ENCODE measurements around the gene CD300LB. TPM values are rescaled to one million over a fixed set of nuclear protein-coding genes. Genes with fewer than 3 reads are reported as not detected.

Gene CD300LB
- total RNA-seq, 4 donors from 2014 or later = not detected

DNA sequence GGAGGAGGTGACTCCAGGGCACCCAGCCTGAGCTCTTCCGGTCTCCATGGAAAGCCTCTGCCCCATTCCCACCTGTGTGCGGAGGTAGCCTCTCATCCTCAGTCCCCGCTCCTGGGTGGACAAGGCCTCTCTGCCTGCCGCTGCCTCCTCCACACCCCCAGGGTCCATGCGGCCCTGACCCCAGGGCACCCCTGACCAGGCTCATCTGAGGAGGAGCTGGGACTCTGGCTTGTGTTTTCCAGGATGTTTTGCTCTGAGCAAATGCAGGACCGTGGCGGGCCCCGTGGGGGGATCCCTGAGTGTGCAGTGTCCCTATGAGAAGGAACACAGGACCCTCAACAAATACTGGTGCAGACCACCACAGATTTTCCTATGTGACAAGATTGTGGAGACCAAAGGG, 58.0 kb downstream of the CD300LB start:
- no peak overlapping the region for H3K4me3 ChIP-seq
- no peaks in the 10 kb centered on the region for H3K36me3 ChIP-seq
- no peaks in the 10 kb centered on the region for H3K4me1 ChIP-seq
- peaks cover 54% of the 10 kb centered on the region for H3K27me3 ChIP-seq
- no peaks in the 10 kb centered on the region for H3K9me3 ChIP-seq
- no peak for DNase-seq (ENCODE audit: low spot score in 2 of 2)
- 79% methylated on average over 8 of the region's 8 CpGs for WGBS
- H3K27ac ChIP-seq = no peak overlapping the region
- no peak for TF ChIP-seq POLR2AphosphoS5 (IDR thresholded peaks at IDR 0.05)
- TF ChIP-seq, protein P1, sequence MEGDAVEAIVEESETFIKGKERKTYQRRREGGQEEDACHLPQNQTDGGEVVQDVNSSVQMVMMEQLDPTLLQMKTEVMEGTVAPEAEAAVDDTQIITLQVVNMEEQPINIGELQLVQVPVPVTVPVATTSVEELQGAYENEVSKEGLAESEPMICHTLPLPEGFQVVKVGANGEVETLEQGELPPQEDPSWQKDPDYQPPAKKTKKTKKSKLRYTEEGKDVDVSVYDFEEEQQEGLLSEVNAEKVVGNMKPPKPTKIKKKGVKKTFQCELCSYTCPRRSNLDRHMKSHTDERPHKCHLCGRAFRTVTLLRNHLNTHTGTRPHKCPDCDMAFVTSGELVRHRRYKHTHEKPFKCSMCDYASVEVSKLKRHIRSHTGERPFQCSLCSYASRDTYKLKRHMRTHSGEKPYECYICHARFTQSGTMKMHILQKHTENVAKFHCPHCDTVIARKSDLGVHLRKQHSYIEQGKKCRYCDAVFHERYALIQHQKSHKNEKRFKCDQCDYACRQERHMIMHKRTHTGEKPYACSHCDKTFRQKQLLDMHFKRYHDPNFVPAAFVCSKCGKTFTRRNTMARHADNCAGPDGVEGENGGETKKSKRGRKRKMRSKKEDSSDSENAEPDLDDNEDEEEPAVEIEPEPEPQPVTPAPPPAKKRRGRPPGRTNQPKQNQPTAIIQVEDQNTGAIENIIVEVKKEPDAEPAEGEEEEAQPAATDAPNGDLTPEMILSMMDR (IDR thresholded peaks at IDR 0.05) = no peak

DNA sequence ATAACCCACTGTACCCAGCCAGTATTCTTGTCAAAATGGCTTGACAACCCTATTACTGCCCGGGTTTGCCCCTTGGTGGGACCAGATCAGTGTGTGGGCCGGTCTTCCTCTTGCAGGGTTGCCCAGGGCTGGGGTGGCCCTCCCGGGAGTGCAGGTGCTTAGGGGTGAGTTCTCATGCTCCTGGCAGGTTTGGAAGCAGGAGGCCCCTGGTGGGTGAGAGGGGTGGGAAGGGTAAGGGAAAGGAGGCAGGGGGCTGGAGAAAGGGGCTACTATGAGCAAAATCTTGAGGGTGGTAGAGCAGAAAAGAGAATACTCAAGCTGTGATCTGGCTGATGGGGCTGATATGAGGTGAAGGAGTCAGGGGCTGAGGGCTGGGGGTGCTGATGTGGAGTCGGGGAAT, 58.4 kb downstream of the CD300LB start:
- DNase-seq (ENCODE audit: low spot score in 2 of 2) = no peak

GRCh38 chr17:74471341-74471740, 59.9 kb downstream of the CD300LB start:
- no peak for DNase-seq (ENCODE audit: low spot score in 2 of 2)
- 95% methylated on average over 3 of the region's 3 CpGs for WGBS

More for the DNA sequence above, 58.4 kb downstream of the CD300LB start:
- Histone ChIP-seq H3K4me1 (no peaks in the 10 kb centered on the region), H3K27ac (no peak overlapping the region), H3K4me3 (no peak overlapping the region), H3K36me3 (no peaks in the 10 kb centered on the region), H3K9me3 (no peaks in the 10 kb centered on the region), H3K27me3 (peaks cover 54% of the 10 kb centered on the region)
- TF ChIP-seq EP300 (IDR thresholded peaks at IDR 0.05) = no peak
- TF ChIP-seq, protein P1 (IDR thresholded peaks at IDR 0.05) = no peak
- no peak for TF ChIP-seq POLR2A (IDR thresholded peaks at IDR 0.05)
- TF ChIP-seq POLR2AphosphoS5 (IDR thresholded peaks at IDR 0.05) = no peak
- WGBS = 82% methylated on average over 4 of the region's 4 CpGs

More at GRCh38 chr17:74471341-74471740, 59.9 kb downstream of the CD300LB start:
- no peak overlapping the region for H3K27ac ChIP-seq
- no peaks in the 10 kb centered on the region for H3K36me3 ChIP-seq
- H3K4me3 ChIP-seq = no peak overlapping the region
- H3K27me3 ChIP-seq = peaks cover 61% of the 10 kb centered on the region
- TF ChIP-seq POLR2AphosphoS5 (IDR thresholded peaks at IDR 0.05) = no peak
- peaks cover 5% of the 10 kb centered on the region for H3K4me1 ChIP-seq
- no peaks in the 10 kb centered on the region for H3K9me3 ChIP-seq

Other genes starting within 250 kb of the CD300LB start
- gene KIF19, start 205.2 kb downstream of the CD300LB start, total RNA-seq = 1 to 10 TPM in 2 of 4 donors, under 1 TPM in 2; 0.34 to 1.3 (median 1.0) TPM
- not detected for gene BTBD17, start 169.6 kb downstream of the CD300LB start, total RNA-seq
- gene GPR142, start 164.0 kb downstream of the CD300LB start, total RNA-seq = not detected
- gene GPRC5C, start 99.4 kb downstream of the CD300LB start, total RNA-seq = 100 to 1,000 TPM in 1 of 4 donors, 10 to 100 TPM in 3; 72.0 to 106 (median 91.5) TPM
- 1 to 10 TPM; 1.4 to 6.3 (median 2.9) TPM for gene CD300A, start 64.8 kb downstream of the CD300LB start, total RNA-seq
- gene CD300C, start 14.6 kb upstream of the CD300LB start, total RNA-seq = under 1 TPM; 0.31 to 0.80 (median 0.53) TPM
- gene CD300H, start 36.0 kb upstream of the CD300LB start, total RNA-seq = not detected
- gene CD300LD, start 60.8 kb upstream of the CD300LB start, total RNA-seq = not detected
- gene CD300E, start 92.3 kb upstream of the CD300LB start, total RNA-seq = under 1 TPM in 1 of 4 donors, not detected in 3; 0.24 TPM
- not detected for gene CD300LF, start 181.4 kb upstream of the CD300LB start, total RNA-seq
- gene RAB37, start 205.8 kb upstream of the CD300LB start, total RNA-seq = under 1 TPM in 2 of 4 donors, not detected in 2; 0.32 to 0.38 TPM
- 10 to 100 TPM; 21.1 to 53.8 (median 42.0) TPM for gene NHERF1, start 217.2 kb upstream of the CD300LB start, total RNA-seq
- 10 to 100 TPM; 21.0 to 32.7 (median 24.4) TPM for gene NAT9, start 244.9 kb upstream of the CD300LB start, total RNA-seq